Measurements from ENCODE around the gene SGSH. TPM values are rescaled to one million over a fixed set of nuclear protein-coding genes. Genes with fewer than 3 reads are reported as not detected.

The SGSH gene
- total and polyA plus RNA-seq, 5 experiments from 2014 or later: 20.1 to 143 (median 36.5) TPM

DNA sequence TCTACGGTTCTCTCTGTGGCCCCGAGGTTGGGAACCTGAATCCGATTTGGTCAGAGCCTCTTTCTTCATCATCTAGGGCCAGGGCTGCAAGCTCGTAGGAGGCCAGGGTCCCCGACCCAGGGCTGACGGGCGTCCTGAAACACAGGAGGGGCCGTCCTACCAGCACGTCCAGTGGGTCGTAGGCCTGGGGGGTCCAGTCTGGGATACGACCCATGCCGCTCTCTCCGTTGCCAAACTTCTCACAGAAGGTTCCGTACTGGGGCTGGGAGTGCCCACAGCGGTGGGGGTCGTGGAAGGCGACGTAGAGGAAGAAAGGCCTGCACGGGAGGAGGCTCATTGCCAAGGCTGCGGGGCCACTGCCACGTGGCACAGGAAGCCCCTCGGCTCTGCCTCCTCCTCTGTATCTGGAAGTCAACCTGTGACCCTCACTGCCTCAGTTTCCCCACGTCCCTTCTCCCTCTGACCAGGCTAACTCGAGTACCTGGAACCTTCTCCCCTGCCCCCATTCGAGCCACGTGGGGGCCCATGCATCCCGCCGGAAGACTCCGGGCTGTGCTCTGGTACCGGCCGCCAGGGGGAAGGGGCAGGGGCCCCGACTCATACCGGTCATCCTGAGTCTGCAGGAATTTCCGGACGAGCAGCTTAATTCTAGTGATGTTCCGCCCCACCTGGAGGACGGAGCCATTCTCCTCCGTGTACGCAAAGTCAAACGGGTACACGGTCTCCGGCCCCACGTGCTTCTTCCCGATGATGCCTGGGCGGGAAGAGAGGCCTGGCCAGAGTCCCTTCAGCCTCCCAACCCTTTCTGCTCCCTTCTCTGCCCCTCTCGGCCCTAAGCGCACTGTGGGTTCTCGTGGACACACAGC, 5.9 kb downstream of the SGSH start:
- H3K9me3 Mint-ChIP-seq: no peaks in the 10 kb centered on the region
- H3K4me3 Mint-ChIP-seq: no peak overlapping the region
- ATAC-seq (no peak), DNase-seq (peak in 1 of 10 donors; percentile 35)
- H3K27me3 Mint-ChIP-seq: no peaks in the 10 kb centered on the region
- POLR2A ChIA-PET: no interaction called here
- H3K36me3 Mint-ChIP-seq: peaks cover 0 to 66% (median 3%) of the 10 kb centered on the region in 3 donors
- no peak overlapping the region for H3K27ac Mint-ChIP-seq
- H3K4me1 Mint-ChIP-seq: peaks cover 14 to 31% (median 26%) of the 10 kb centered on the region in 4 donors

DNA sequence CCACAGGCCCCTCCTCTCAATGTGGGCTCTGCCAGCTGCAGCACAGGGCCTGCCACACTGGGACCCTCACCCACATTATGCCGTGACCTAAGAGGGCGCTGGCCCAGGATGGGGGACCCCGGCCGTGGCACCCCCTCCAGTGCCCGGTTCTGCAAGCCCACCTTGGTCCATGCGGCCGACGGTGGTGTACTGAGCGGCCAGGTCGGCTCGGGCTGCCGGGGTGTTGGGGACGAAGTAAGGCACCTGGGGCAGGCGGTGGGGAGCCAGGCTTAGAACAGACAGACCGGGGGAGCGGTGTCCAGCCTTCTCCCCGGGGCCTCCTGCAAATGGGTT, 6.5 kb downstream of the SGSH start:
- Mint-ChIP-seq H3K36me3 (peaks cover 0 to 69% (median 3%) of the 10 kb centered on the region in 3 donors), H3K4me1 (peaks cover 13 to 24% (median 20%) of the 10 kb centered on the region in 4 donors), H3K27ac (peak overlapping the region in 1 of 10 donors; percentile 22), H3K27me3 (no peaks in the 10 kb centered on the region), H3K9me3 (no peaks in the 10 kb centered on the region), H3K4me3 (no peak overlapping the region)
- POLR2A ChIA-PET: no interaction called here
- DNase-seq: peak in 1 of 10 donors; percentile 43
- no peak for ATAC-seq

DNA sequence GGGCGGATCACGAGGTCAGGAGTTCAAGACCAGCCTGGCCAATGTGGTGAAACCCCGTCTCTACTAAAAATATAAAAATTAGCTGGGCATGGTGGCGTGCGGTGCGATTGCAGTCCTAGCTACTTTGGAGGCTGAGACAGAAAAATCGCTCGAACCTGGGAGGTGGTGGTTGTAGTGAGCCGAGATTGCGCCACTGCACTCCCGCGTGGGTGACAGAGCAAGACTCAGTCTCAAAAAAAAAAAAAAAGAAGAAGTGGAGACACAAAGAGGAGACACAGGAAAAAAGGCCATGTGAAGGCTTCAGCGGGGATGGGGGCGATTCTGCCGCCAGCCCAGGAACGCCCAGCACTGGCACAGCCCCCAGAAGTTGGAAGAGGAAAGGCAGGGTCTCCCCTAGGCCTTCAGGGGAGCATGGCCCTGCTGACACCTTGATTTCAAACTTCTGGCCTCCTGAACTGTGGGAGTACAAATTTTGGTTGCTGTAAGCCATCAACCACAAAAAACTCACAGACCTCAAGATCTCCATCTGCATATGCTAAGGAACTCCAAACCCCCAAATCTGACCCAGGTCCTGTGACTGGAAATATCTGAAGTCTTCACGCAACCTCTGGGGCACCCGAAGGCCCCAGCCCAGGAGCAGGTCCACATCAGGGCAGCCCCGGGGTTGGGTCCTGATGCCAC, 7.0 kb downstream of the SGSH start:
- ATAC-seq (no peak), DNase-seq (no peak)
- H3K27me3 Mint-ChIP-seq: no peaks in the 10 kb centered on the region
- H3K4me3 Mint-ChIP-seq: no peak overlapping the region
- POLR2A ChIA-PET: interaction anchor here (0.7 kb wide), 1 partner anchor 138 kb away, joined by 3 read pairs; no protein-coding TSS in a partner anchor
- no peaks in the 10 kb centered on the region for H3K9me3 Mint-ChIP-seq
- H3K36me3 Mint-ChIP-seq: peaks cover 0 to 69% (median 3%) of the 10 kb centered on the region in 3 donors
- peaks cover 12 to 19% (median 15%) of the 10 kb centered on the region in 4 donors for H3K4me1 Mint-ChIP-seq
- H3K27ac Mint-ChIP-seq: peak overlapping the region in 2 of 10 donors; percentile 22 to 56

DNA sequence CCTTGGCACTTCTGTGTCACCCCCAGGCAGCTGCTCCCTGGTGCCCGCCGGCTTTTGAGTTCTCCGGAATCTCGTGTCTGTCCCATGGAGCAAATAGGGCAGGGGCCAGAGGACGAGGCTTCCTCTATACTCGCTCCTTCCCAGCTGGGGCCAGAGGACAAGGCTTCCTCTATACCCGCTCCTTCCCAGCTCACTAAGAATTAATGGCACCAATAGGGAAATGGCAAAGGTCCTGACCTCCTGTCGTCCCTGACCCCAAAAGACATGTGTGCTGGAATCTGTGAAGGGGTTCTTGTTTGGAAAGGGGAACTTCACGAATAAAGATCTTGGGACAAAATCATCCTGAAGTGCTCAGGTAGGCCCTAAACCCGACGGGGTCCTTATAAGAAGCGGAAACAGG, 7.6 kb downstream of the SGSH start:
- ATAC-seq (no peak), DNase-seq (peak in 1 of 10 donors; percentile 35)
- H3K27me3 Mint-ChIP-seq: no peaks in the 10 kb centered on the region
- H3K4me3 Mint-ChIP-seq: no peak overlapping the region
- no peak overlapping the region for H3K27ac Mint-ChIP-seq
- POLR2A ChIA-PET: interaction anchor here (0.7 kb wide), 1 partner anchor 139 kb away, joined by 3 read pairs; no protein-coding TSS in a partner anchor
- no peaks in the 10 kb centered on the region for H3K9me3 Mint-ChIP-seq
- H3K36me3 Mint-ChIP-seq: peaks cover 0 to 66% (median 3%) of the 10 kb centered on the region in 3 donors
- peaks cover 8 to 13% (median 12%) of the 10 kb centered on the region in 4 donors for H3K4me1 Mint-ChIP-seq

DNA sequence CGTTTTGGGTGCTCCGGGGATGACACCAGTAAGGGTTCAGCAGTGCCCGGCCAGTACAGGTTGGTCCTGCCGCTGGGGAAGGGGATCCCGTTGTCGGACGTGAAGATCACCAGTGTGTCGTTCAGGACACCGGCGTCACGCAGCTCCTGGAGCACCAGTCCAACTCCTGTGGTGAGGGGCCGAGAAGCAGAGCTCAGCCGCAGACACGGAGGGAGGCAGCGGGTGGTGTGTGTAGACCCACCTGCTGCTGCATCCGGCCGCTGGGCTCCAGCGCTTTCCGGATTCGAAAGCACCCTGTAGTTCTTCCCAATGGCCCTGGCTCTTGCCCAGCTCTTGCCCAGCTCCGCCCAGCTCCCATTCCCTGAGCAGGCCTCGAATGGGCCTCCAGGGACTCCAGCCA, 8.0 kb downstream of the SGSH start:
- DNase-seq (peak in 1 of 10 donors; percentile 26), ATAC-seq (no peak)
- Mint-ChIP-seq H3K27me3 (no peaks in the 10 kb centered on the region), H3K27ac (peak overlapping the region in 1 of 10 donors; percentile 80), H3K36me3 (peaks cover 0 to 62% (median 2%) of the 10 kb centered on the region in 3 donors), H3K4me1 (peaks cover 5 to 9% (median 8%) of the 10 kb centered on the region in 4 donors), H3K9me3 (no peaks in the 10 kb centered on the region), H3K4me3 (no peak overlapping the region)
- POLR2A ChIA-PET: no interaction called here

DNA sequence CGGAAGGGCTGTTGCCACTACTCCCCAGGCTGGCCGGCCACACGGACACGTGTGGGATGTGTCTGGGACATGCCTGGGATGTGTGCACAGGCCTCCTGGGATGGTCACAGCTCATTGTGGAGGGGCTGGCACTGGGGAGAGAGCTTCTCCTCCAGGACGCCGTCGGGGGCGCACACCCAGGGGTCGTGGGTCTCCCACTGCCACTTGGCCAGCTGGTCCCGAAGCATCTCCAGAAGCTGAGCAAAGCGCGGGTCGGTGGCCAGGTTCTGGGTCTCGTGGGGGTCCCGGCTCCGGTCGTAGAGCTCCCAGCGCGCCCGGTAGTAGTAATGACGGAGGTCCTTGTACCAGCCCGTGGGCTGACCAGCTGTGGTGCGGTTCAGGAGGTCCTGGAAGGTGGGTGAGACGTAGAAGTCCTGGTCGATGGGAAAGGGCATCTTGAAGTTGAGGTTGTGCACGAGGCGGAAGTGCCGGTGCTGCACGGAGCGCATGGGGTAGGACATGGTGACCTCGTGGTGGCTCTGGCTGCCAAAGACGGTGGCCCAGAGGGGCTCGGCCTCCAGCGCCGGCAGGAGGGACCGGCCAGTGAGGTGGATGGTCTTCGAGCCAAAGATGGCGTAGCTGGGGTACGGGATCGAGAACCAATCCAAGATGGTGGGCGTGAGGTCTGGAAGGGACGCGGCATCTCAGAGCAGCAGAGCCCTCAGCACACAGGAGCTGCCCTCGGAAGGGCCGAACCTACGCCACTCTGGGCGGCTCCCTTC, 9.6 kb downstream of the SGSH start:
- Mint-ChIP-seq H3K27ac (peak overlapping the region in 1 of 10 donors; percentile 7), H3K4me1 (peaks cover 0 to 3% (median 1%) of the 10 kb centered on the region in 4 donors), H3K9me3 (no peaks in the 10 kb centered on the region), H3K36me3 (peaks cover 0 to 50% (median 2%) of the 10 kb centered on the region in 3 donors), H3K27me3 (no peaks in the 10 kb centered on the region), H3K4me3 (no peak overlapping the region)
- DNase-seq (peak in 1 of 10 donors; percentile 31), ATAC-seq (no peak)
- POLR2A ChIA-PET: interaction anchor here (0.6 to 1.2 kb wide), 2 partner anchors 14 to 35 kb away, joined by 4 read pairs; no protein-coding TSS in a partner anchor

DNA sequence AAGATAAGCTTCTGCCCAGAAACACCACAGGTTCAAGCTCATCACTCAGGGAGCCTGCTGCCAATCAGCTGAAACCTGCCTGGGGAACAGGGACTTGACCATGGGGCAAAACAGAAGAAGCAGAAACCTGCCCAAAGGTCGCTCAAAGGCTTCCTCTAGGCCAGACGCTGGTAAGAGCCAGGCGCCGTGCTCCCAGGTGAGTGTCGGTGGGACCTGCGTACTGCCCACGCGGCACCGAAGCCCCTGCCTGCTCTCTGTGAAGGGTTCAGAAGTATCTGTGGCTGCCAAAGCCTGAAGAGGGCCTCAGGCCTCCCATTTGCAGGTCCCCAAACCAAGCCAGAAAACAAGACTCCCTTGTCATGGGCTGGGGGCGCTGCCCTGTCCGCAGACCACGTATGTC, 10.4 kb downstream of the SGSH start:
- H3K9me3 Mint-ChIP-seq: no peaks in the 10 kb centered on the region
- H3K4me1 Mint-ChIP-seq: peaks cover 0 to 3% (median 1%) of the 10 kb centered on the region in 4 donors
- no peak overlapping the region for H3K27ac Mint-ChIP-seq
- no peak overlapping the region for H3K4me3 Mint-ChIP-seq
- H3K27me3 Mint-ChIP-seq: no peaks in the 10 kb centered on the region
- ATAC-seq (no peak), DNase-seq (no peak)
- POLR2A ChIA-PET: interaction anchor here (0.6 kb wide), 1 partner anchor 34 kb away, joined by 4 read pairs; no protein-coding TSS in a partner anchor
- peaks cover 0 to 46% (median 2%) of the 10 kb centered on the region in 3 donors for H3K36me3 Mint-ChIP-seq

DNA sequence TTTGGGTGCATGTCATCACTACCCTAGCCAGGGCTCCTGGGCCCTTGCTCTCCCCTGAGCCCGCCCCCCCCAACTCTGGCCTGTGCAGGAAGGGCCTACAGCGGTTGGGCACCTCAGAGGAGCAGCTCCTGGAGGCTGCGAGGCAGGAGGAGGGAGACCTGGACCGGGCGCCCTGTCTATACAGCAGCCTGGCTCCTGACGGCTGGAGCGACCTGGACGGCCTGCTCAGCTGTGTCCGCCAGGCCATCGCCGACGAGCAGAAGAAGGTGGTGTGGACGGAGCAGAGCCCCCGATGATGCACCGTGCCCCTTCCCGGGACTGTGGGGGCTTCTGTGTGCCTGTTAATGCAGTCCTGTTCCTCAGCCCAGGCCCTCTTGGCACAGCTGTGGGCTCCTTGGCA, 12.1 kb downstream of the SGSH start:
- peak overlapping the region in 1 of 10 donors; percentile 40 for H3K27ac Mint-ChIP-seq
- H3K27me3 Mint-ChIP-seq: no peaks in the 10 kb centered on the region
- H3K4me3 Mint-ChIP-seq: no peak overlapping the region
- H3K36me3 Mint-ChIP-seq: peaks cover 0 to 33% (median 2%) of the 10 kb centered on the region in 3 donors
- no peaks in the 10 kb centered on the region for H3K9me3 Mint-ChIP-seq
- H3K4me1 Mint-ChIP-seq: peaks cover 0 to 5% (median under 1%) of the 10 kb centered on the region in 4 donors
- DNase-seq: no peak
- ATAC-seq: no peak
- POLR2A ChIA-PET: no interaction called here

DNA sequence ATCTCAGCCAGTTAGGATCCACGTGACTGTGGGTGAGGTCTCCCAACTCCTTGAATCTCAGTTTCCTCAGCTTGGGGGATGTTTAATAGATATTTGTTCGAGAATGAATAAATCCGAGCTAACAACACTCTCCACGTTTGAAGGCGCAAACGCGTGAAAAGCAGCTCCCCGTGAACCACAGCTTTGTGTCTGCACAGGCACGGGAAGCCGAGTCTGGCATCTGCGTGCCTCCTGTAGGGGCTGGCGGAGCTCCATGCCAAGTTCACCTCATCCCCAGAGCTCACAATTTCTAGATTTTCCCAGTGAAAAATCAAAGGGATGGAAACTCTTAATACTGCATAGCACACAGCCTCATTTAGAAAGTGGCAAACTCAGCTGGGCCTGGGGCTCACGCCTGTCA, 14.3 kb downstream of the SGSH start:
- Mint-ChIP-seq H3K9me3 (no peaks in the 10 kb centered on the region), H3K36me3 (peaks cover 0 to 19% (median 0%) of the 10 kb centered on the region in 3 donors), H3K27ac (peak overlapping the region in 1 of 10 donors; percentile 33), H3K27me3 (no peaks in the 10 kb centered on the region), H3K4me3 (no peak overlapping the region), H3K4me1 (peaks cover 0 to 7% (median 0%) of the 10 kb centered on the region in 4 donors)
- POLR2A ChIA-PET: no interaction called here
- ATAC-seq (no peak), DNase-seq (no peak)

DNA sequence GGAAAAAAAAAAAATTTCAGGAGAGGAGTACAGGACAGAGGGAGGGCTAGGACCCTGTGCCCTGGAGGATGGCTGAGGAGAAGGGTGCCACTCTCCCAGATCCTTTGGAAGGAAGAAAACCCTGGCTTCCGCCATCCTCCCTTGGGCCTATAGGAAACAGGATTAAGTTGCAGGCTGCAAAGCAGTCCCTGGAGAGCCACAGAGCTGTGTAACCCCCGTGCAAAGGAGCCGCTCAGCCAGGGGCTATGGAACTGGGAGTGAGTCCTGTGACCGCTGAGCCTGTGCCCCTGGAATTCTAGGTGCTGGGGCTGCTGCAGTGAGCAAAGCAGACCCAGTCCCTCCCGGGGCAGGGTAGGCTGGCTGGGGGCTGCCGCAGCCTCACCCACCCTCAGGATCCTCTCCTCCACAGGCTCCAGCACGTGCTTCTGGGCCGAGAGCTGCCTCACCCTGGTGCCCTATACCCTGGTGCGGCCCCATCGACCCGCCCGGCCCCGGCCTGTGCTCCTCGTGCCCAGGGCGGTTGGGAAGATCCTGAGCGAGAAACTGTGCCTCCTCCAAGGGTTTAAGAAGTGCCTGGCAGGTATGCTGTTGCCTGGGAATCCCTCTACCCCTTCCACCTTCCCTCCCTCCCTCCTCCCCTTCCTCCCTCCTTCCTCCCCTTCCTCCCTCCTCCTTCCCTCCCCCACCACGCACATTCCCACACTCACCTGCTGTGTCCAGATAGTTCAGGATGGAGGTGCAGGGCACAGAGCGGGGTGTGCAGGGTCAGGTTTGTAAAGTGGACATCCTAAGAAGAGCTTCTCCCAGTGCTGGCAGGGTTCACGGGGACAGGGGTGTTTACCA, 15.3 kb downstream of the SGSH start:
- ATAC-seq (no peak), DNase-seq (no peak)
- Mint-ChIP-seq H3K4me1 (peaks cover 0 to 4% (median 0%) of the 10 kb centered on the region in 4 donors), H3K27ac (peak overlapping the region in 3 of 10 donors; percentile 29 to 40 (median 39)), H3K27me3 (no peaks in the 10 kb centered on the region), H3K4me3 (no peak overlapping the region), H3K36me3 (peaks cover 0 to 10% (median 0%) of the 10 kb centered on the region in 3 donors), H3K9me3 (no peaks in the 10 kb centered on the region)
- POLR2A ChIA-PET: no interaction called here

DNA sequence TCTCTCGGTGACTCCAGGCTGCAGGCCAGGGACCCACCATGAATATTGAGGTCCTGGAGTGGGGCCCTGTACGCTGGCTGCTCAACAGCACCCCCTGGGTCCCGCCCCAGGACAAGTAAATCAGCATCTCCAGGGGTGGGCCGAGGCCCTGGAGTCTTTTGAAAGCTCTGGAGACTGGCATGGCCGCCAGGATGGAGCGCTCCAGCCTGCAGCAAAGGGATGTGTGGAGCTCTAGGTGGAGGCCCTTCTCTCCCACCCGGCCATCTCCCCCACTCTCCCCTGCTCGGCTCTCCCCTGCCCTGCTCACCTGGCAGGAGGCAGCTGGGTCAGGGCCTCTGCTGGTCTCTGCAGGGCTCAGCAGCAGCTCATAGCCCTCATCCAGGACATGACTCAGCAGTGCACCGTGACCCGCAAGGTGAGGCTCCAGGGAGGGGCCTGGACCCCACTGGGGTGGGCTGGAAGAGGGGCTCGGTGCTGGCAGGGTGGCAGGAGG, 16.6 kb downstream of the SGSH start:
- no peaks in the 10 kb centered on the region for H3K27me3 Mint-ChIP-seq
- H3K9me3 Mint-ChIP-seq: no peaks in the 10 kb centered on the region
- peaks cover 0 to 4% (median 0%) of the 10 kb centered on the region in 4 donors for H3K4me1 Mint-ChIP-seq
- no peak overlapping the region for H3K27ac Mint-ChIP-seq
- POLR2A ChIA-PET: interaction anchor here (0.6 to 1.1 kb wide), 3 partner anchors 16 to 36 kb away, joined by 3 read pairs; partner anchors contain the start of genes SGSH and SLC26A11
- no peak for DNase-seq
- no peak overlapping the region for H3K4me3 Mint-ChIP-seq
- H3K36me3 Mint-ChIP-seq: peaks cover 0 to 2% (median 0%) of the 10 kb centered on the region in 3 donors
- no peak for ATAC-seq
